GM12873 (cell line): ENCODE measurements around the gene MAEA.

Experiments used
- CTCF ChIP-seq: IDR thresholded peaks from 2 replicates; pipeline ENCODE4 v1.5.1; 2012; ENCODE audit warnings: low read depth, mild to moderate bottlenecking, moderate library complexity, low read length, control low read depth; ENCODE audit not compliant: insufficient read depth; ENCODE audit errors: missing control alignments

Gene MAEA

GRCh38 chr4:1360423-1361283 is 71.0 kb downstream of the MAEA start:
- no peak for TF ChIP-seq CTCF

- no peak for TF ChIP-seq CTCF
Observed at GRCh38 chr4:1361431-1361830, 71.7 kb downstream of the MAEA start.

GRCh38 chr4:1362046-1362445 is 72.4 kb downstream of the MAEA start:
- TF ChIP-seq CTCF = no peak

- TF ChIP-seq CTCF = no peak
Observed at GRCh38 chr4:1362521-1362920, 72.8 kb downstream of the MAEA start.

- TF ChIP-seq CTCF = no peak
Observed at GRCh38 chr4:1363513-1363912, 73.8 kb downstream of the MAEA start.

GRCh38 chr4:1364217-1364616 is 74.5 kb downstream of the MAEA start:
- no peak for TF ChIP-seq CTCF

- no peak for TF ChIP-seq CTCF
Observed at GRCh38 chr4:1364748-1365147, 75.1 kb downstream of the MAEA start.
